ENCODE data around the gene SYT1. TPM values are rescaled to one million over a fixed set of nuclear protein-coding genes. Genes with fewer than 3 reads are reported as not detected.

Gene SYT1
- total and polyA plus RNA-seq, 2 of the 4 experiments (the other 2 are of a cell fraction) = 2.8 to 3.0 TPM

GRCh38 chr12:78951803-78952551, 87.4 kb downstream of the SYT1 start:
- Histone ChIP-seq H3K27ac (ENCODE audit: insufficient read depth, low read length) (no peak overlapping the region), H3K4me3 (ENCODE audit: insufficient read depth, low read depth, low read length) (no peak overlapping the region), H2BK20ac (ENCODE audit: low read depth, low read length) (no peak overlapping the region), H3K4me1 (ENCODE audit: control insufficient read depth, insufficient read depth, low read length) (no peaks in the 10 kb centered on the region), H2AFZ (replicated peaks; ENCODE audit: low read length, poor library complexity) (no peak overlapping the region), H3K9me1 (ENCODE audit: insufficient read depth, low read length) (no peaks in the 10 kb centered on the region), H3K36me3 (ENCODE audit: control insufficient read depth, insufficient read depth, low read length) (no peaks in the 10 kb centered on the region), H2AK9ac (replicated peaks; ENCODE audit: low read depth, low read length, poor library complexity) (no peak overlapping the region), H2BK15ac (ENCODE audit: low read depth, low read length) (no peak overlapping the region), H3K79me1 (ENCODE audit: low read depth in 1 of 2, low read length in 2 of 2) (no peaks in the 10 kb centered on the region), H2BK5ac (ENCODE audit: low read depth, low read length, poor library complexity, severe bottlenecking) (no peak overlapping the region), H3K56ac (ENCODE audit: extremely low read depth, insufficient read depth, low read length) (no peak overlapping the region), H3K14ac (replicated peaks; ENCODE audit: low read depth, low read length) (no peak overlapping the region), H2BK120ac (ENCODE audit: low read depth, low read length) (no peak overlapping the region), H3K18ac (ENCODE audit: low read depth, low read length) (no peak overlapping the region), H3K23ac (ENCODE audit: low read depth, low read length) (no peak overlapping the region), H3K27me3 (ENCODE audit: control insufficient read depth, insufficient read depth, low read length) (no peaks in the 10 kb centered on the region), H2AK5ac (ENCODE audit: low read depth, low read length) (no peak overlapping the region), H3K9ac (ENCODE audit: low read depth, low read length) (no peak overlapping the region), H4K8ac (ENCODE audit: low read depth in 2 of 2, low read length in 2 of 2) (no peak overlapping the region), H4K91ac (ENCODE audit: insufficient read depth, low read depth, low read length) (no peak overlapping the region), H4K20me1 (ENCODE audit: insufficient read depth, low read length) (no peaks in the 10 kb centered on the region), H3K4ac (ENCODE audit: low read depth, low read length) (no peak overlapping the region), H3K4me2 (ENCODE audit: low read depth, low read length) (no peak overlapping the region), H4K5ac (ENCODE audit: low read depth, low read length) (no peak overlapping the region), H3K9me3 (ENCODE audit: control insufficient read depth, insufficient read depth, low read length) (peaks cover 4% of the 10 kb centered on the region)
- ATAC-seq (ENCODE audit: low read depth) (no peak), DNase-seq (no peak)
- CTCF ChIA-PET = no interaction called here
- dilution Hi-C loops (cut with HindIII; ENCODE audit: low sequenced_read_pairs, unreplicated experiment) = no loop called here
- in situ Hi-C loops (cut with MboI; ENCODE audit: low sequenced_read_pairs) = no loop called here
- no CpG with 5 or more reads among the region's 11 CpGs for WGBS, 2 experiments (ENCODE audit: extremely low coverage in 2 of 2, insufficient read length in 1 of 2)
- TF ChIP-seq CEBPB (IDR thresholded peaks at IDR 0.05; ENCODE audit: low read depth, low read length) = peak; percentile 17; the same call in 1 of the 2 replicates
- no peak for TF ChIP-seq ELK1 (IDR thresholded peaks at IDR 0.05; ENCODE audit: borderline replicate concordance, low read depth, low read length)
- intact Hi-C loops (cut with micrococcal nuclease) = no loop called here
- POLR2A ChIA-PET (ENCODE audit: unreplicated experiment) = no interaction called here
- BruUV-seq (replicated peaks) = no TSS peak
